GM12873 (cell line): ENCODE measurements around the gene SPINK6.
A peak's percentile ranks its signal among the peaks of the same experiment; 100 is the strongest.

Source experiments
- CTCF ChIP-seq: IDR thresholded peaks from 2 replicates; pipeline ENCODE4 v1.5.1; 2012; ENCODE audit warnings: low read depth, mild to moderate bottlenecking, moderate library complexity, low read length, control low read depth; ENCODE audit not compliant: insufficient read depth; ENCODE audit errors: missing control alignments

The SPINK6 gene

GRCh38 chr5:148176480-148176879, 26.4 kb upstream of the SPINK6 start:
- no peak for TF ChIP-seq CTCF

- TF ChIP-seq CTCF, result no peak
Observed at GRCh38 chr5:148177207-148177606, 25.6 kb upstream of the SPINK6 start.

- TF ChIP-seq CTCF, result peak; percentile 60
Observed at GRCh38 chr5:148179234-148179824, 23.5 kb upstream of the SPINK6 start.

GRCh38 chr5:148186248-148187003, 16.4 kb upstream of the SPINK6 start:
- no peak for TF ChIP-seq CTCF

- no peak for TF ChIP-seq CTCF
Observed at GRCh38 chr5:148191010-148191409, 11.8 kb upstream of the SPINK6 start.

GRCh38 chr5:148193202-148193601, 9.6 kb upstream of the SPINK6 start:
- no peak for TF ChIP-seq CTCF

- TF ChIP-seq CTCF, result no peak
Observed at GRCh38 chr5:148201151-148201550, 1.7 kb upstream of the SPINK6 start.
